Neural crest cell (in vitro differentiated cells): Measurements from ENCODE around the gene GMDS. TPM values are rescaled to one million over a fixed set of nuclear protein-coding genes. Genes with fewer than 3 reads are reported as not detected.

Experiments used
- DNase-seq: peaks from one replicate; pipeline ENCODE4 v3.0.0; 2021; ENCODE audit warnings: low read depth, mixed read lengths, low spot score
- H3K27ac Mint-ChIP-seq: one replicate; pipeline ENCODE4 v1.8.0; 2021; ENCODE audit warnings: mild to moderate bottlenecking, mixed read lengths; ENCODE audit not compliant: unreplicated experiment
- H3K27me3 Mint-ChIP-seq: 2 replicates; pipeline ENCODE4 v1.8.0; 2021; ENCODE audit warnings: low read depth, mild to moderate bottlenecking, mixed read lengths
- H3K36me3 Mint-ChIP-seq: 2 replicates; pipeline ENCODE4 v1.8.0; 2021; ENCODE audit warnings: low read depth, mild to moderate bottlenecking, mixed read lengths
- H3K4me1 Mint-ChIP-seq: 2 replicates; pipeline ENCODE4 v1.8.0; 2021; ENCODE audit warnings: mixed read lengths
- H3K4me3 Mint-ChIP-seq: one replicate; pipeline ENCODE4 v1.8.0; 2021; ENCODE audit warnings: mild to moderate bottlenecking, mixed read lengths
- H3K9me3 Mint-ChIP-seq: 2 replicates; pipeline ENCODE4 v1.8.0; 2021; ENCODE audit warnings: mixed read lengths
- CTCF ChIP-seq: fragments of 200-600 bp; sonication (generic); conservative IDR thresholded peaks from 2 replicates; pipeline ENCODE4 v1.5.0; 2021; ENCODE audit warnings: antibody characterized with exemption, mild to moderate bottlenecking
- total RNA-seq: library from RNA; stranded (reverse); gene quantifications from 2 replicates; pipeline ENCODE4 v1.2.1, GENCODE V29; 2021

The GMDS gene
- total RNA-seq, 1 donor from 2014 or later, result 16.1 TPM

- no peaks in the 10 kb centered on the region for H3K4me1 Mint-ChIP-seq
- no peak overlapping the region for H3K4me3 Mint-ChIP-seq
- DNase-seq, result no peak
- no peaks in the 10 kb centered on the region for H3K36me3 Mint-ChIP-seq
- H3K9me3 Mint-ChIP-seq, result no peaks in the 10 kb centered on the region
- TF ChIP-seq CTCF, result no peak
- H3K27me3 Mint-ChIP-seq, result no peaks in the 10 kb centered on the region
- no peak overlapping the region for H3K27ac Mint-ChIP-seq
Measured at GRCh38 chr6:2185466-2185865, 59.9 kb downstream of the GMDS start.

DNA sequence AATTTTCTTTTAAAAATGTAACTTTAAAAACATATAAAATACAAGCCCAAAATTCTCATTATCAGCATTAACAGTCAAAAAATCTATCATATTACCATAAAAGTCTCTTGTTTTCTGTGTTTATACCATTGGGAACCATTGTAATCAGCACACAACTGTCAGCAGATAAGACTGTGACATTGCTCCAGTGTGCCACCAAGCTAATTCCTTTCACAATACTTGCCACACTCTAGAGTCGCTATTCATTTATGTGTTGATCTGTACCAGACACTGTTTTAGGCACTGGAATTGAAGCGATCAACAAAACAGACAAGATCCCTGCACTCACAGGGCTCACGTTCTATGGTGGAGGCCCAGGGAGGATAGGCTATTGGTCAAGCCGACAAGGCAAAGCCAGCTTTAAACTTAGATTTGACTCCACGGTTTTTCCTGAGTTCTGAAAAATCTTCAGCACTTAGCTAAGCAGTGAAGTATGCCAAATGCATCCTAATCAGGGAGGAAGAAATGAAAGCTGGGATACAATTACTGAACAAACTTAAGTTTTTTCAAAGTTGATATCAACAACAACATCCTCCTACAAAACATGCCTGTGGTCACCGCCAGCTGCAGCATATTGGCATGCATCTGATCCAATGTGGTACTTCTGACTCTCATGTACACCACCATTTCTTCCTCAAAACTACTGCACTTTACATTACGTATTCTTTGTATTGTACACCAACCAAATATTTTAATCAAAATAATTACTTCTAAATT is 60.5 kb downstream of the GMDS start:
- H3K27ac Mint-ChIP-seq, result no peak overlapping the region
- no peak overlapping the region for H3K4me3 Mint-ChIP-seq
- H3K36me3 Mint-ChIP-seq, result no peaks in the 10 kb centered on the region
- H3K27me3 Mint-ChIP-seq, result no peaks in the 10 kb centered on the region
- DNase-seq, result no peak
- H3K9me3 Mint-ChIP-seq, result no peaks in the 10 kb centered on the region
- no peaks in the 10 kb centered on the region for H3K4me1 Mint-ChIP-seq
- TF ChIP-seq CTCF, result no peak

- Mint-ChIP-seq H3K36me3 (no peaks in the 10 kb centered on the region), H3K4me1 (no peaks in the 10 kb centered on the region), H3K27me3 (no peaks in the 10 kb centered on the region), H3K27ac (no peak overlapping the region), H3K9me3 (no peaks in the 10 kb centered on the region), H3K4me3 (no peak overlapping the region)
- TF ChIP-seq CTCF, result no peak
- no peak for DNase-seq
Measured at GRCh38 chr6:2183752-2184151, 61.7 kb downstream of the GMDS start.

GRCh38 chr6:2183246-2183645 is 62.2 kb downstream of the GMDS start:
- Mint-ChIP-seq H3K9me3 (no peaks in the 10 kb centered on the region), H3K27ac (no peak overlapping the region), H3K36me3 (no peaks in the 10 kb centered on the region), H3K4me3 (no peak overlapping the region), H3K4me1 (no peaks in the 10 kb centered on the region), H3K27me3 (no peaks in the 10 kb centered on the region)
- no peak for TF ChIP-seq CTCF
- no peak for DNase-seq

DNA sequence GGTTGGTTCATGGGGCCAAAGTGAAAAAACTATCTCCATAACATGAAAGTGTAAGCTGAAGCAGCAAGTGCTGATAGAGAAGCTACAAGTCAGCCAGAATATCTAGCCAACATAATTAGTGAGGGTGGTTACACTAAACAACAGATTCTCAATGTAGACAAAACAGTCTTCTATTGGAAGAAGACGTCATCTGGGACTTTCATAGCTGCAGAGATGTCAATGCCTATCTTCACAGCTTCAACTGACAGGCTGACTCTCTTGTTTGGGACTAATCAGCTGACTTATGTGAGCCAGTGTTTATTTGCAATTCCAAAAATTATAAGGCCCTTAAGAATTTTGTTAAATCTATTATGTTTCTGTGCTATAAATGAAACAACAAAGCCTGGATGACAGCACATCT is 63.2 kb downstream of the GMDS start:
- Mint-ChIP-seq H3K9me3 (no peaks in the 10 kb centered on the region), H3K27me3 (no peaks in the 10 kb centered on the region), H3K4me1 (no peaks in the 10 kb centered on the region), H3K4me3 (no peak overlapping the region), H3K36me3 (peaks cover 2% of the 10 kb centered on the region), H3K27ac (no peak overlapping the region)
- no peak for TF ChIP-seq CTCF
- no peak for DNase-seq
